ENCODE data around the gene ITGA7. TPM values are rescaled to one million over a fixed set of nuclear protein-coding genes. Genes with fewer than 3 reads are reported as not detected.

ITGA7 gene
- total RNA-seq, 1 experiment from 2014 or later = 96.2 TPM

DNA sequence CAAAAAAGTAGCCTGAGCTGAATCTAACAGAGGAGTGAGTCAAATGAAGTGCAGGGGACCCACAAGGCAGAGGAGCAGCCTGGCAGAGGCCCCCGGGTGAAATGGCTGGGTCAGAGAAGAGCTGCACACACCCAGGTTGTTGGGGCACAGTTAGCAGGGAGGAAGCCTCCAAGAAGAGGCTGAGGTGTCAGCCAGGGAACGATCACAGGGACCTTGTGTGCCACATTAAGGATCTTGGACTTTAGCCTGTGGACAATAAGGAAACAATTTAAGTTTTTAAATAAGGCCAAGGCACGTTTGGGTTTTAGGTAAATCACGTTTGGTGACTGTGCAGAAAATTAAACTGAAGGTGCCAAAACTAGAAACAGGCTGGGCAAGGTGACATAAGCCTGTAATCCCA is 36.0 kb downstream of the ITGA7 start:
- ChIA-PET POLR2A (no interaction called here), CTCF (interaction anchor here (2.7 to 4.0 kb wide), 3 partner anchors 10 to 66 kb away, joined by 8 to 17 read pairs (median 12); a partner anchor contains a TSS)
- no peak for ATAC-seq
- Mint-ChIP-seq H3K9me3 (no peaks in the 10 kb centered on the region), H3K4me3 (no peak overlapping the region), H3K27me3 (ENCODE audit: low read depth) (peaks cover 25% of the 10 kb centered on the region), H3K27ac (no peak overlapping the region), H3K4me1 (no peaks in the 10 kb centered on the region), H3K36me3 (no peaks in the 10 kb centered on the region)
- TF ChIP-seq ZNF317 (CRISPR knock-in tag; IDR thresholded peaks at IDR 0.05; ENCODE audit: borderline replicate concordance, low read depth) = no peak
- no peak for TF ChIP-seq NFYB (CRISPR knock-in tag; conservative IDR thresholded peaks at IDR 0.05; ENCODE audit: low read depth)
- TF ChIP-seq, protein P1, sequence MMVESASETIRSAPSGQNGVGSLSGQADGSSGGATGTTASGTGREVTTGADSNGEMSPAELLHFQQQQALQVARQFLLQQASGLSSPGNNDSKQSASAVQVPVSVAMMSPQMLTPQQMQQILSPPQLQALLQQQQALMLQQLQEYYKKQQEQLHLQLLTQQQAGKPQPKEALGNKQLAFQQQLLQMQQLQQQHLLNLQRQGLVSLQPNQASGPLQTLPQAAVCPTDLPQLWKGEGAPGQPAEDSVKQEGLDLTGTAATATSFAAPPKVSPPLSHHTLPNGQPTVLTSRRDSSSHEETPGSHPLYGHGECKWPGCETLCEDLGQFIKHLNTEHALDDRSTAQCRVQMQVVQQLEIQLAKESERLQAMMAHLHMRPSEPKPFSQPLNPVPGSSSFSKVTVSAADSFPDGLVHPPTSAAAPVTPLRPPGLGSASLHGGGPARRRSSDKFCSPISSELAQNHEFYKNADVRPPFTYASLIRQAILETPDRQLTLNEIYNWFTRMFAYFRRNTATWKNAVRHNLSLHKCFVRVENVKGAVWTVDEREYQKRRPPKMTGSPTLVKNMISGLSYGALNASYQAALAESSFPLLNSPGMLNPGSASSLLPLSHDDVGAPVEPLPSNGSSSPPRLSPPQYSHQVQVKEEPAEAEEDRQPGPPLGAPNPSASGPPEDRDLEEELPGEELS (CRISPR knock-in tag; IDR thresholded peaks at IDR 0.05) = no peak
- TF ChIP-seq, protein P2, sequence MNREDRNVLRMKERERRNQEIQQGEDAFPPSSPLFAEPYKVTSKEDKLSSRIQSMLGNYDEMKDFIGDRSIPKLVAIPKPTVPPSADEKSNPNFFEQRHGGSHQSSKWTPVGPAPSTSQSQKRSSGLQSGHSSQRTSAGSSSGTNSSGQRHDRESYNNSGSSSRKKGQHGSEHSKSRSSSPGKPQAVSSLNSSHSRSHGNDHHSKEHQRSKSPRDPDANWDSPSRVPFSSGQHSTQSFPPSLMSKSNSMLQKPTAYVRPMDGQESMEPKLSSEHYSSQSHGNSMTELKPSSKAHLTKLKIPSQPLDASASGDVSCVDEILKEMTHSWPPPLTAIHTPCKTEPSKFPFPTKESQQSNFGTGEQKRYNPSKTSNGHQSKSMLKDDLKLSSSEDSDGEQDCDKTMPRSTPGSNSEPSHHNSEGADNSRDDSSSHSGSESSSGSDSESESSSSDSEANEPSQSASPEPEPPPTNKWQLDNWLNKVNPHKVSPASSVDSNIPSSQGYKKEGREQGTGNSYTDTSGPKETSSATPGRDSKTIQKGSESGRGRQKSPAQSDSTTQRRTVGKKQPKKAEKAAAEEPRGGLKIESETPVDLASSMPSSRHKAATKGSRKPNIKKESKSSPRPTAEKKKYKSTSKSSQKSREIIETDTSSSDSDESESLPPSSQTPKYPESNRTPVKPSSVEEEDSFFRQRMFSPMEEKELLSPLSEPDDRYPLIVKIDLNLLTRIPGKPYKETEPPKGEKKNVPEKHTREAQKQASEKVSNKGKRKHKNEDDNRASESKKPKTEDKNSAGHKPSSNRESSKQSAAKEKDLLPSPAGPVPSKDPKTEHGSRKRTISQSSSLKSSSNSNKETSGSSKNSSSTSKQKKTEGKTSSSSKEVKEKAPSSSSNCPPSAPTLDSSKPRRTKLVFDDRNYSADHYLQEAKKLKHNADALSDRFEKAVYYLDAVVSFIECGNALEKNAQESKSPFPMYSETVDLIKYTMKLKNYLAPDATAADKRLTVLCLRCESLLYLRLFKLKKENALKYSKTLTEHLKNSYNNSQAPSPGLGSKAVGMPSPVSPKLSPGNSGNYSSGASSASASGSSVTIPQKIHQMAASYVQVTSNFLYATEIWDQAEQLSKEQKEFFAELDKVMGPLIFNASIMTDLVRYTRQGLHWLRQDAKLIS (CRISPR knock-in tag; IDR thresholded peaks at IDR 0.05; ENCODE audit: borderline replicate concordance) = no peak
- TF ChIP-seq, protein P3, sequence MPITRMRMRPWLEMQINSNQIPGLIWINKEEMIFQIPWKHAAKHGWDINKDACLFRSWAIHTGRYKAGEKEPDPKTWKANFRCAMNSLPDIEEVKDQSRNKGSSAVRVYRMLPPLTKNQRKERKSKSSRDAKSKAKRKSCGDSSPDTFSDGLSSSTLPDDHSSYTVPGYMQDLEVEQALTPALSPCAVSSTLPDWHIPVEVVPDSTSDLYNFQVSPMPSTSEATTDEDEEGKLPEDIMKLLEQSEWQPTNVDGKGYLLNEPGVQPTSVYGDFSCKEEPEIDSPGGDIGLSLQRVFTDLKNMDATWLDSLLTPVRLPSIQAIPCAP (CRISPR knock-in tag; IDR thresholded peaks at IDR 0.05) = no peak
- TF ChIP-seq ZNF671 (CRISPR knock-in tag; IDR thresholded peaks at IDR 0.05) = no peak
- no peak for TF ChIP-seq OVOL2 (CRISPR knock-in tag; IDR thresholded peaks at IDR 0.05; ENCODE audit: borderline replicate concordance)
- no peak for TF ChIP-seq ETV6 (CRISPR knock-in tag; IDR thresholded peaks at IDR 0.05)
- no peak for TF ChIP-seq JUN (CRISPR knock-in tag; IDR thresholded peaks at IDR 0.05)
- TF ChIP-seq ZBTB21 (CRISPR knock-in tag; IDR thresholded peaks at IDR 0.05; ENCODE audit: borderline replicate concordance) = no peak
- TF ChIP-seq, protein P4, sequence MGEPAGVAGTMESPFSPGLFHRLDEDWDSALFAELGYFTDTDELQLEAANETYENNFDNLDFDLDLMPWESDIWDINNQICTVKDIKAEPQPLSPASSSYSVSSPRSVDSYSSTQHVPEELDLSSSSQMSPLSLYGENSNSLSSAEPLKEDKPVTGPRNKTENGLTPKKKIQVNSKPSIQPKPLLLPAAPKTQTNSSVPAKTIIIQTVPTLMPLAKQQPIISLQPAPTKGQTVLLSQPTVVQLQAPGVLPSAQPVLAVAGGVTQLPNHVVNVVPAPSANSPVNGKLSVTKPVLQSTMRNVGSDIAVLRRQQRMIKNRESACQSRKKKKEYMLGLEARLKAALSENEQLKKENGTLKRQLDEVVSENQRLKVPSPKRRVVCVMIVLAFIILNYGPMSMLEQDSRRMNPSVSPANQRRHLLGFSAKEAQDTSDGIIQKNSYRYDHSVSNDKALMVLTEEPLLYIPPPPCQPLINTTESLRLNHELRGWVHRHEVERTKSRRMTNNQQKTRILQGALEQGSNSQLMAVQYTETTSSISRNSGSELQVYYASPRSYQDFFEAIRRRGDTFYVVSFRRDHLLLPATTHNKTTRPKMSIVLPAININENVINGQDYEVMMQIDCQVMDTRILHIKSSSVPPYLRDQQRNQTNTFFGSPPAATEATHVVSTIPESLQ (CRISPR knock-in tag; IDR thresholded peaks at IDR 0.05) = no peak
- TF ChIP-seq, protein P5, sequence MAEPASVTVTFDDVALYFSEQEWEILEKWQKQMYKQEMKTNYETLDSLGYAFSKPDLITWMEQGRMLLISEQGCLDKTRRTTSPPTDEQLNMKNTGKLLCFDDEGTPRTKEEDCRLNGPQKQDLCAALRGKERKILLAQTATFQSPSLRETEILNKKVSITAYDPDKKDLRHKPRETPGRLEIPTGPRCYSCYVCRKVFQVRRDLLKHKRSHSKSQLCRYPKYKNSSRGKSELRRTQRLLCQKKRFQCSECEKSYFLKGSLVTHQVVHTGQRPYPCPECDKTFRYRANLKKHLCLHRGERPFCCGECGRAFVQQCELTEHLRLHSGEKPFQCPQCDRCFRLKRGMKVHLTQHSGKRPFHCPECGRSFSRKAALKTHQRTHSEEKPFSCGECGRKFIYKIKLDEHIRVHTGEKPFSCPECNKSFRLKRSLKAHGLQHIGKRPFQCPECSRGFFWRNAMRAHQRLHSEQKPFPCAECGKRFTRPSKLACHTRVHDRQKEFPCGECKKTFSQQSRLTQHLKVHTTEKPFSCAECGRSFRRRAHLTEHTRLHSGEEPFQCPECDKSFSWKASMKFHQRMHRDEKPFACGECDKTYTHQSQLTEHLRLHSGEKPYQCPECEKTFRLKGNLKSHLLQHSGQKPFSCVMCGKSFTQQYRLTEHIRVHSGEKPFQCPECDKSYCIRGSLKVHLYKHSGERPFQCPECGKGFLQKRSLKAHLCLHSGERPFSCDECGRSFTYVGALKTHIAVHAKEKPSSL (CRISPR knock-in tag; conservative IDR thresholded peaks at IDR 0.05) = no peak
- DNase-seq (ENCODE audit: low spot score) = no peak

DNA sequence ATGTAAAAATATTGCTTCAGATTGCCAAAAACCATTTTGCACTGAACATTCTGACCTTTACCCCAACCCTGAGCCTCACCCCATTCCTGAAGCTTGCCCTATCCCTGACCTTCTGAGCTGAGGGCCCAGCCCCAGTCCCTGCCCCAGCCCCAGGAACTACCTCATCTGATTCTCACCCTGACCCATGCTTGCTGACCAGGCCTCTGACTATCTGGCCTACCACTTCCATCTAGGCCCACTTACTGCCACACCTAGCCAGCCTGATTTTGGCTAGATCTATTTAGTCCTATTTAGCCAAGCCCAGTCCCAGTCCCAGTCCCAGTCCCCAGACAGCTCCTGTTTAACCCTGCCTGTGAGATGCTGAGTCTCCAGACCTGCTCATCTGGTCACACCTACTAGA is 37.4 kb downstream of the ITGA7 start:
- POLR2A ChIA-PET = no interaction called here
- ATAC-seq = no peak
- H3K36me3 Mint-ChIP-seq = no peaks in the 10 kb centered on the region
- TF ChIP-seq, protein P6, sequence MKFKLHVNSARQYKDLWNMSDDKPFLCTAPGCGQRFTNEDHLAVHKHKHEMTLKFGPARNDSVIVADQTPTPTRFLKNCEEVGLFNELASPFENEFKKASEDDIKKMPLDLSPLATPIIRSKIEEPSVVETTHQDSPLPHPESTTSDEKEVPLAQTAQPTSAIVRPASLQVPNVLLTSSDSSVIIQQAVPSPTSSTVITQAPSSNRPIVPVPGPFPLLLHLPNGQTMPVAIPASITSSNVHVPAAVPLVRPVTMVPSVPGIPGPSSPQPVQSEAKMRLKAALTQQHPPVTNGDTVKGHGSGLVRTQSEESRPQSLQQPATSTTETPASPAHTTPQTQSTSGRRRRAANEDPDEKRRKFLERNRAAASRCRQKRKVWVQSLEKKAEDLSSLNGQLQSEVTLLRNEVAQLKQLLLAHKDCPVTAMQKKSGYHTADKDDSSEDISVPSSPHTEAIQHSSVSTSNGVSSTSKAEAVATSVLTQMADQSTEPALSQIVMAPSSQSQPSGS (CRISPR knock-in tag; IDR thresholded peaks at IDR 0.05; ENCODE audit: borderline replicate concordance, low read depth) = no peak
- TF ChIP-seq, protein P7, sequence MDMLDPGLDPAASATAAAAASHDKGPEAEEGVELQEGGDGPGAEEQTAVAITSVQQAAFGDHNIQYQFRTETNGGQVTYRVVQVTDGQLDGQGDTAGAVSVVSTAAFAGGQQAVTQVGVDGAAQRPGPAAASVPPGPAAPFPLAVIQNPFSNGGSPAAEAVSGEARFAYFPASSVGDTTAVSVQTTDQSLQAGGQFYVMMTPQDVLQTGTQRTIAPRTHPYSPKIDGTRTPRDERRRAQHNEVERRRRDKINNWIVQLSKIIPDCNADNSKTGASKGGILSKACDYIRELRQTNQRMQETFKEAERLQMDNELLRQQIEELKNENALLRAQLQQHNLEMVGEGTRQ (CRISPR knock-in tag; IDR thresholded peaks at IDR 0.05) = no peak
- no peak for TF ChIP-seq NR1H2 (CRISPR knock-in tag; IDR thresholded peaks at IDR 0.05)
- CTCF ChIA-PET = interaction anchor here (0.8 to 4.0 kb wide), 5 partner anchors 11 to 598 kb away, joined by 3 to 17 read pairs (median 8); a partner anchor contains a TSS
- H3K4me1 Mint-ChIP-seq = no peaks in the 10 kb centered on the region
- H3K9me3 Mint-ChIP-seq = no peaks in the 10 kb centered on the region
- DNase-seq (ENCODE audit: low spot score) = no peak
- peaks cover 14% of the 10 kb centered on the region for H3K27me3 Mint-ChIP-seq (ENCODE audit: low read depth)
- H3K4me3 Mint-ChIP-seq = no peak overlapping the region
- H3K27ac Mint-ChIP-seq = no peak overlapping the region
